ENCODE measurements around the gene IBSP.

- TF ChIP-seq CTCF (conservative IDR thresholded peaks at IDR 0.05; ENCODE audit: low read length) (no peak), EZH2phosphoT487 (IDR thresholded peaks at IDR 0.05; ENCODE audit: borderline replicate concordance) (no peak)
These were observed 45.1 kb downstream of the IBSP start for GRCh38 chr4:87844452-87844851.
